Mesendoderm (in vitro differentiated cells): ENCODE results near the gene NPAS3.

Experiments used
- DNase-seq: peaks from one replicate; pipeline ENCODE4 v3.0.0; 2013
- H2AK5ac ChIP-seq: 2 replicates; pipeline ENCODE4 v1.6.1; 2013; ENCODE audit warnings: low read length, inconsistent platforms
- H2BK120ac ChIP-seq: 2 replicates; pipeline ENCODE4 v1.6.1; 2013; ENCODE audit warnings: low read depth, mild to moderate bottlenecking, low read length, moderate library complexity, mixed read lengths
- H2BK15ac ChIP-seq: replicated peaks from 2 replicates; pipeline ENCODE4 v1.6.1; 2013; ENCODE audit warnings: low read depth, mild to moderate bottlenecking, moderate library complexity
- H2BK5ac ChIP-seq: 2 replicates; pipeline ENCODE4 v1.6.1; 2013; ENCODE audit warnings: low read length, inconsistent platforms
- H3K18ac ChIP-seq: 2 replicates; pipeline ENCODE4 v1.6.1; 2013; ENCODE audit warnings: mild to moderate bottlenecking, low read length, mixed read lengths
- H3K23ac ChIP-seq: one replicate; pipeline ENCODE4 v1.6.1; 2013; ENCODE audit warnings: low read length
- H3K27ac ChIP-seq: 2 replicates; pipeline ENCODE4 v1.5.1; 2013; ENCODE audit warnings: low read depth, mild to moderate bottlenecking, inconsistent platforms, low read length, moderate library complexity
- H3K27me3 ChIP-seq: 2 replicates; pipeline ENCODE4 v1.6.1; 2013; ENCODE audit warnings: low read length, control low read depth, mild to moderate bottlenecking, inconsistent platforms; ENCODE audit not compliant: insufficient read depth, poor library complexity
- H3K36me3 ChIP-seq: 2 replicates; pipeline ENCODE4 v1.6.1; 2013; ENCODE audit warnings: low read length, inconsistent platforms; ENCODE audit not compliant: control insufficient read depth, insufficient read depth
- H3K4ac ChIP-seq: one replicate; pipeline ENCODE4 v1.6.1; 2013; ENCODE audit warnings: low read depth, mild to moderate bottlenecking, low read length, moderate library complexity
- H3K4me1 ChIP-seq: 2 replicates; pipeline ENCODE4 v1.6.1; 2013; ENCODE audit warnings: low read depth, low read length, inconsistent platforms; ENCODE audit not compliant: control insufficient read depth
- H3K4me2 ChIP-seq: 2 replicates; pipeline ENCODE4 v1.6.1; 2013; ENCODE audit warnings: low read length
- H3K4me3 ChIP-seq: 2 replicates; pipeline ENCODE4 v1.5.1; 2013; ENCODE audit warnings: mild to moderate bottlenecking, low read length
- H3K56ac ChIP-seq: one replicate; pipeline ENCODE4 v1.6.1; 2013; ENCODE audit warnings: low read length
- H3K79me1 ChIP-seq: 2 replicates; pipeline ENCODE4 v1.6.1; 2013; ENCODE audit warnings: low read length, inconsistent platforms
- H3K79me2 ChIP-seq: 2 replicates; pipeline ENCODE4 v1.6.1; 2013; ENCODE audit warnings: mild to moderate bottlenecking, low read length; ENCODE audit not compliant: control insufficient read depth, insufficient read depth
- H3K9ac ChIP-seq: 2 replicates; pipeline ENCODE4 v1.6.1; 2013; ENCODE audit warnings: low read length, inconsistent platforms
- H4K5ac ChIP-seq: one replicate; pipeline ENCODE4 v1.6.1; 2013; ENCODE audit warnings: low read length
- H4K8ac ChIP-seq: one replicate; pipeline ENCODE4 v1.6.1; 2013; ENCODE audit warnings: low read depth, mild to moderate bottlenecking, control low read depth, low read length, moderate library complexity
- WGBS: extraction: QIAGEN DNeasy Blood & Tissue Kit; methylation state at CpG from one replicate; pipeline ENCODE4 v1.1.7; 2013; ENCODE audit warnings: low lambda C conversion rate, missing lambda C conversion rate; ENCODE audit not compliant: insufficient coverage; ENCODE audit errors: extremely low coverage; 5-methylcytosine and 5-hydroxymethylcytosine counted together

NPAS3 gene

DNA sequence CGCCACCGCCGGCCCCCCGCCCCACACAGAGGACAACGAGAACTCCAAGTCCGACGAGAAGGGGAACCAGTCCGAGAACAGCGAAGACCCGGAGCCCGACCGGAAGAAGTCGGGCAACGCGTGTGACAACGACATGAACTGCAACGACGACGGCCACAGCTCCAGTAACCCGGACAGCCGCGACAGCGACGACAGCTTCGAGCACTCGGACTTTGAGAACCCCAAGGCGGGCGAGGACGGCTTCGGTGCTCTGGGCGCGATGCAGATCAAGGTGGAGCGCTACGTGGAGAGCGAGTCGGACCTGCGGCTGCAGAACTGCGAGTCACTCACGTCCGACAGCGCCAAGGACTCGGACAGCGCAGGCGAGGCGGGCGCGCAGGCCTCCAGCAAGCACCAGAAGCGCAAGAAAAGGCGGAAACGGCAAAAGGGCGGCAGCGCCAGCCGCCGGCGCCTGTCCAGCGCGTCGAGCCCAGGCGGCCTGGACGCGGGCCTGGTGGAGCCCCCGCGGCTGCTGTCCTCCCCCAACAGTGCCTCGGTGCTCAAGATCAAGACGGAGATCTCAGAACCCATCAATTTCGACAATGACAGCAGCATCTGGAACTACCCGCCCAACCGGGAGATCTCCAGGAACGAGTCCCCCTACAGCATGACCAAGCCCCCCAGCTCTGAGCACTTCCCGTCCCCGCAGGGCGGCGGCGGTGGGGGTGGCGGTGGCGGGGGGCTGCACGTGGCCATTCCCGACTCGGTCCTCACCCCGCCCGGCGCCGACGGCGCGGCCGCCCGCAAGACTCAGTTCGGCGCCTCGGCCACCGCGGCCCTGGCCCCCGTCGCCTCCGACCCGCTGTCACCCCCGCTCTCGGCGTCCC, 861.3 kb downstream of the NPAS3 start:
- H3K79me1 ChIP-seq, result no peaks in the 10 kb centered on the region
- H3K23ac ChIP-seq, result no peak overlapping the region
- H4K8ac ChIP-seq, result no peak overlapping the region
- no peak overlapping the region for H2BK120ac ChIP-seq
- H3K27me3 ChIP-seq, result no peaks in the 10 kb centered on the region
- H3K79me2 ChIP-seq, result no peaks in the 10 kb centered on the region
- no peak overlapping the region for H2BK5ac ChIP-seq
- no peak overlapping the region for H4K5ac ChIP-seq
- H2BK15ac ChIP-seq, result no peak overlapping the region
- H3K9ac ChIP-seq, result no peak overlapping the region
- no CpG with 5 or more reads among the region's 100 CpGs for whole genome bisulfite sequencing
- no peak overlapping the region for H3K18ac ChIP-seq
- H3K4me2 ChIP-seq, result no peak overlapping the region
- no peaks in the 10 kb centered on the region for H3K4me1 ChIP-seq
- no peak overlapping the region for H2AK5ac ChIP-seq
- H3K4ac ChIP-seq, result no peak overlapping the region
- H3K4me3 ChIP-seq, result no peak overlapping the region
- H3K56ac ChIP-seq, result no peak overlapping the region
- no peak overlapping the region for H3K27ac ChIP-seq
- H3K36me3 ChIP-seq, result no peaks in the 10 kb centered on the region
- no peak for DNase-seq

GRCh38 chr14:33800735-33801163, 862.1 kb downstream of the NPAS3 start:
- Histone ChIP-seq H2AK5ac (no peak overlapping the region), H3K4me2 (no peak overlapping the region), H3K4ac (no peak overlapping the region), H4K8ac (no peak overlapping the region), H3K27ac (no peak overlapping the region), H3K56ac (no peak overlapping the region), H2BK5ac (no peak overlapping the region), H4K5ac (no peak overlapping the region), H3K36me3 (no peaks in the 10 kb centered on the region), H3K23ac (no peak overlapping the region), H3K9ac (no peak overlapping the region), H3K4me1 (no peaks in the 10 kb centered on the region), H3K79me1 (no peaks in the 10 kb centered on the region), H2BK120ac (no peak overlapping the region), H3K18ac (no peak overlapping the region), H3K79me2 (no peaks in the 10 kb centered on the region), H3K27me3 (no peaks in the 10 kb centered on the region), H2BK15ac (no peak overlapping the region), H3K4me3 (no peak overlapping the region)
- WGBS, result no CpG with 5 or more reads among the region's 45 CpGs
- DNase-seq, result no peak

- Histone ChIP-seq H2BK5ac (no peak overlapping the region), H2AK5ac (no peak overlapping the region), H3K23ac (no peak overlapping the region), H3K18ac (no peak overlapping the region), H4K8ac (no peak overlapping the region), H2BK15ac (no peak overlapping the region), H3K9ac (no peak overlapping the region), H2BK120ac (no peak overlapping the region), H3K4me3 (no peak overlapping the region), H4K5ac (no peak overlapping the region), H3K56ac (no peak overlapping the region), H3K4me2 (no peak overlapping the region), H3K36me3 (no peaks in the 10 kb centered on the region), H3K79me1 (no peaks in the 10 kb centered on the region), H3K79me2 (no peaks in the 10 kb centered on the region), H3K27ac (no peak overlapping the region), H3K4me1 (no peaks in the 10 kb centered on the region), H3K4ac (no peak overlapping the region), H3K27me3 (no peaks in the 10 kb centered on the region)
- WGBS, result no CpG with 5 or more reads among the region's 2 CpGs
- no peak for DNase-seq
Measured at GRCh38 chr14:33802737-33803136, 864.1 kb downstream of the NPAS3 start.

- H4K5ac ChIP-seq, result no peak overlapping the region
- H3K36me3 ChIP-seq, result no peaks in the 10 kb centered on the region
- H3K27ac ChIP-seq, result no peak overlapping the region
- H3K23ac ChIP-seq, result no peak overlapping the region
- no peak overlapping the region for H3K4ac ChIP-seq
- no peak overlapping the region for H3K18ac ChIP-seq
- H3K79me1 ChIP-seq, result no peaks in the 10 kb centered on the region
- no peaks in the 10 kb centered on the region for H3K4me1 ChIP-seq
- no peaks in the 10 kb centered on the region for H3K27me3 ChIP-seq
- H2BK5ac ChIP-seq, result no peak overlapping the region
- no peak overlapping the region for H3K56ac ChIP-seq
- WGBS, result no CpG with 5 or more reads among the region's 2 CpGs
- H2BK15ac ChIP-seq, result no peak overlapping the region
- H2AK5ac ChIP-seq, result no peak overlapping the region
- H3K9ac ChIP-seq, result no peak overlapping the region
- no peak for DNase-seq
- H3K4me2 ChIP-seq, result no peak overlapping the region
- H2BK120ac ChIP-seq, result no peak overlapping the region
- H3K79me2 ChIP-seq, result no peaks in the 10 kb centered on the region
- H4K8ac ChIP-seq, result no peak overlapping the region
- no peak overlapping the region for H3K4me3 ChIP-seq
Measured at GRCh38 chr14:33805593-33805992, 866.9 kb downstream of the NPAS3 start.

DNA sequence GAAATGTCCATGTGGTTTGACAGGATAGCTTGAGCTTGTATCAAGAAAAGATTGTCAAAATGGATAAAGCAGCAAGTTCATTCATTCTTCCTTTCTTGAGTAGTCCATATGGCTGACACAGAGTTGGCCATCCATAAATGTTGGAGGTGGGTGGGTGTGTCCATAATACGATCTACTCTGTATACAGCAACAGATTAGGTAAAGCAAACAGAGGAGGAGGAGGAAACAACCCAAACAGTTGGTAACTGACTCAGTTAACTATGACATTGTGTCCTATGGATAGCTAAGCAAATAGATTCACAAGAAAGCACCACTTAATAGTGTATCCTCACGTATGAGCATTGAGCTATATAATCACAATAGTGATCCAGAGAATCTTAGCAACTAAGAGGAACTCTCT, 868.2 kb downstream of the NPAS3 start:
- Histone ChIP-seq H3K4me3 (no peak overlapping the region), H3K56ac (no peak overlapping the region), H3K4me1 (no peaks in the 10 kb centered on the region), H3K4me2 (no peak overlapping the region), H2BK5ac (no peak overlapping the region), H3K27ac (no peak overlapping the region), H3K4ac (no peak overlapping the region), H4K5ac (no peak overlapping the region), H3K79me1 (no peaks in the 10 kb centered on the region), H2AK5ac (no peak overlapping the region), H3K18ac (no peak overlapping the region), H3K27me3 (no peaks in the 10 kb centered on the region), H2BK15ac (no peak overlapping the region), H3K36me3 (no peaks in the 10 kb centered on the region), H3K79me2 (no peaks in the 10 kb centered on the region), H3K23ac (no peak overlapping the region), H2BK120ac (no peak overlapping the region), H3K9ac (no peak overlapping the region), H4K8ac (no peak overlapping the region)
- WGBS, result no CpG with 5 or more reads among the region's 2 CpGs
- DNase-seq, result no peak

- Histone ChIP-seq H3K4me2 (no peak overlapping the region), H4K8ac (no peak overlapping the region), H3K18ac (no peak overlapping the region), H3K4me3 (no peak overlapping the region), H3K56ac (no peak overlapping the region), H2BK5ac (no peak overlapping the region), H3K23ac (no peak overlapping the region), H3K9ac (no peak overlapping the region), H2BK120ac (no peak overlapping the region), H3K4ac (no peak overlapping the region), H3K27ac (no peak overlapping the region), H3K79me2 (no peaks in the 10 kb centered on the region), H3K79me1 (no peaks in the 10 kb centered on the region), H3K4me1 (no peaks in the 10 kb centered on the region), H4K5ac (no peak overlapping the region), H3K36me3 (no peaks in the 10 kb centered on the region), H2AK5ac (no peak overlapping the region), H3K27me3 (no peaks in the 10 kb centered on the region), H2BK15ac (no peak overlapping the region)
- no CpG with 5 or more reads among the region's 3 CpGs for WGBS
- no peak for DNase-seq
Measured at GRCh38 chr14:33808187-33808586, 869.5 kb downstream of the NPAS3 start.
